Hematopoietic multipotent progenitor cell treated with erythropoietin and hydrocortisone succinate and interleukin-3 and kit ligand, for 6 days (in vitro differentiated cells): ENCODE results near the gene AGFG2.
A peak's percentile ranks its signal among the peaks of the same experiment; 100 is the strongest.

ENCODE experiments used
- DNase-seq: peaks from one replicate; pipeline ENCODE4 v3.0.0-alpha.2; 2015

Gene AGFG2

DNA sequence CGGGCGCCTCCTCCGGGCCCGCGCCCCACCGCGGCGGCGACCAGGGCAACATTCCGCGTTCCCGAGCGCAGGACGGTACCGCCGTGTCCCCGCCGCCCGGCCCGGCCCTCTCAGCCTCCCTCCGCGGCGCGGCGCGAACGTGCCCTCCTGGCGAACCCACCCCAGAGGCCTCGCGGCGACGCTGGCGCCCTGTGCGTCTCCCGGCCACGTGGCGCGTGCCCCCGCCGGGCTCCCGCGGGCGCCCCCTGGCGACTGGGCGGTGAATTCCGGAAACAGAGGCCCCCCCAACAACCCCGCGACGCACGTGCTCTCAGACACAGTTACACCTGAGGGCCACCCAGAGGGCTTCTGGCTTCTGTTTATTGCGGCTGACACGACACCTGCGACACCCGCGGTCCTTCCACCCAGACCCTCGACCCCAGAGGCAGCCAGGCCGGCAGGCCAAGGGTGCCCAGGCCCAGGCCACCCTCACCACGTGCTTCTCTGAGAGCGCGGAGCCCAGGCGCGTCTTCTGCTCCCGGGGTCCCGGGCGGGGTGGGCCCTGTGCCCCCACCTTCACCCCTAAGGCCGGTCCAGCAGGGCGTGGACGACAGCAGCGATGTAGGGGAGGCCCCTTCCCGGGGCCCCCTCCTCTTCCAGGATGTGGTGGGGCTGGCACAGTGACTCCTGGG is 34.8 kb downstream of the AGFG2 start, which contains the start of gene SAP25:
Gene SAP25 (minus strand): TSS at position 210 of the 671 bp plus-strand sequence. CDS start 158 bp downstream, at position 52.
- no peak for DNase-seq

DNA sequence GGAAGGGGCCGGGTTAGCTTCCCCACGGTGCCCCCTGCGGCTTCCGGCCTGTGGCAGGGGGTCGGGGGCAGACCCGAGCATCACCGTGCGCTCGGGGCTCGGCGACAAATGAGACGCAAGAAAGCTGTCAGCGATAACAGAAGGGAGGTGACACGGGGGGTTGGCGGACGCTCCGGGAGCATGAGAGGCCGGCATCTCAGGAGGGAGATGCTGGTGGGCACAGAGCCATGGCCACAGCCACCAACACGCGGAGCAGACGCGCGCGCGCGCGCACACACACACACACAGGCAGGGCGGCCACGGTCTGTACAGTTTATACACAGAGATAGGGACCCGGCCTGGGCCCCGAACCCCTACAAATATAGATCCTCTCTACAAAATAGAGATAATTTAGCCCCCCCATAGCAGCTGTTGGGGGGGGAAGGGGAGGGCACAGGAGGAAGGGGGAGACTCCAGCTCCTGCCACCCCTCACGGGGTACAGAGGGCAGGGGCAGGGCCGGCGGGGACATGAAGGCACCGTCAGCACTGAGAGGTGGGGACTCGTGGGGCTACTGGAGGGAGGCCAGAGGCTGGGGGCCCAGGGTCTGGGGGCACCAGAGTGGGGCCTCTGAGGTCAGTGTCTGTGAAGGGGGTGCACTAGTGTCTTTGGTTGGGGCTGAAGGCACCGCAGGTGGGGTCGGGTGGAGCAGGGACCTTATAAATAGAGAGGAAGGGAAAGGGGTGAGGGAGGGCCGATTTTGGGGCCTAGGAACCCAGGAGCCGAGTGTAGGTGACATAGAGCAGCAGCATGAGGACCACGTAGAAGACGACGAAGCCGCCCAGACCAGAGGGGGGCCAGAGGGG is 35.6 kb downstream of the AGFG2 start:
- DNase-seq: no peak

DNA sequence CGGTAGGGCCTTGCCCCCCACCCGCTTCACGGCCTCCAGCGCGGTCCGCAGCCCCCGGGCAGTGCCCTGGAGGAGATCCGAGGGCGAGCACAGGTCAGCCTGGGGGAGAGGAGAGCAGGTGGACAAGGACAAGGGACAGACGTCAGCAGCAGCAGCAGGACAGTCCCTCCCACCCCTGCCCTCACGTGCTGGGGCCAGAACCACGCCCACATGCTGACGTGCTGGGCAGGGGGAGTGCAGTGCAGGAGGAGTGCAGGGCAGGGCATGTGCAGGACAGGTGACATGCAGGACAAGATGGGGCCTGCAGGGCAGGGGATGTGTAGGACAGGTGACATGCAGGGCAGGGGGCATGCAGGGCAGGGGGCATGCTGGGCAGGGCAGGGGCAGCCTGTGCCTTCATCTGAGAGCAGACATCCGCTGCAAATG is 36.2 kb downstream of the AGFG2 start:
- no peak for DNase-seq

DNA sequence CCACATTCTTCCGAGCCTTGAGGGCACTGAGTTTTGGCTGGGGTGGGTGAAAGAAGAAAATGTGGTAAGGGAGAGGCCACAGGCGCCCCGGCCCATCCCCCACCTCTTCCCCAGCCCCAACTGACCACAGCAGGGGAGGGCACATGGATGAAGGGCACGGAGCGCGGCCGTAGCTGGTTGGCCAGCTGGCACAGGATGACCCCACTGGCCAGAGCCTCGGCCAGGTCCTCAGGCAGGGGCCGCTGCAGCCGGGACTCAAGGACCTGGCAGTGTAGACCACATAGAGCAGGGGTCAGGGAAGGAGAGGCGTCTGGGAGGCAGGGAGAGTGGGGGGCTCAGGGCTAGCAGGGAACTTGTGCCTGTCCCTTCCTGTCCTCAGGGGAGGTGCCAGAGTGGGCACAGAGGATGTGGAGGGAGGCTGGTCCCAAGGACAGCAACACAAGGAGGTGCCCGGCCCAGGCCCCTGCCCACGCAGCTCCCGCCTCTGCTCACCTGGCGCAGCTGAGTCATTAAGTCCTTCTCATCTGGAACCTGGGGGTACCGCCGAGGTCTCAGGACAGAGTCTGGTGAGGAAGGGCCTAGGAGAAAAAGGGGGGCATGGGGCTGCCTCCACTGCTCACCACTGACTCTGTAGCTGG is 36.9 kb downstream of the AGFG2 start:
- DNase-seq: no peak

DNA sequence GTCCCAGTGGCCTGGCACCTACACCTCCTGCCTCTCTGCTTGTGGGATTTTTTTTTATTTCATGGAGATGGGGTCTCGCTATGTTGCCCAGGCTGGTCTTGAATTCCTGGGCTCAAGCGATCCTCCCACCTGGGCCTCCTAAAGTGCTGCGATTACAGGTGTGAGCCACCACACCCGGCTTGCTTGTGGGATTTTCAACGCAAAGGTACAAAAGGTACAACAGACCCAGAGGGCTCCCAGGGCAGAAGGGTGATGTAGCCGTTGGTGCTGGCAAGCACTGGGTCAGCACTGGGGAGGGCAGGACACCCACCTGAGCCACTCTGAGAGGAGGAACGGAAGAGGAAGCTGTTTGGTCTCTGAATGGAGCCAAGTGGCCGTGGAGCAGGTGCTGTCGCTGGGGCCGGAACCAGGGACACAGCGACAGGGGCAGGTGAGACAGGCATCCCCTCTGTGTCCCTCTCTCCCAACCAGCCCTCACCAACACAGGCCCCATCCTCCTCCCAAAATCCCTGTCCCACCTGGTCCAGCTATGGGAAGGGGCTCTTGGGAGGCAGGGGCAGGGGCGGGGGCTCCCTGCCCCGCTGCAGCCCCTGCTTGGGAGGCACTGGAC is 37.5 kb downstream of the AGFG2 start:
- DNase-seq: no peak

DNA sequence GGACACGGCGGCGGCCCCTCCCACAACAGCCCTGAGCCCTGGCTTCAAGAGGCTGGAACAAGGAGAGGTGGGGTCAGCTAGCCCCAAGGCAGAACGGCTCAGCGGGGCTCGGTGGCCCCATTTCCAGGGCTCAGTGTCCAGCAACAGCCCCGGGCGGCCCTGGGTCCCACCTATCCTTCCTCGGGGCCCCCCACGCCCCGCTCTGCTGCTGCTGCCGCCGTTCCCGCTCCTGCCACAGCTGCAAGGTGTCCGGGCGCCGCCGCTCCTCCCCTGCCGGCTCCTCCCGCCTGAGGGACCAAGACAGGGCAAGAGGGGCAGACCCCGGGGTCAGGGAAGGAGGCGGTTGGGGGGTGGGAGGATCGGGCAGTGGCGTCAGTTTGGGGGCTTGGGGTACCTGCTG is 38.1 kb downstream of the AGFG2 start:
- no peak for DNase-seq

DNA sequence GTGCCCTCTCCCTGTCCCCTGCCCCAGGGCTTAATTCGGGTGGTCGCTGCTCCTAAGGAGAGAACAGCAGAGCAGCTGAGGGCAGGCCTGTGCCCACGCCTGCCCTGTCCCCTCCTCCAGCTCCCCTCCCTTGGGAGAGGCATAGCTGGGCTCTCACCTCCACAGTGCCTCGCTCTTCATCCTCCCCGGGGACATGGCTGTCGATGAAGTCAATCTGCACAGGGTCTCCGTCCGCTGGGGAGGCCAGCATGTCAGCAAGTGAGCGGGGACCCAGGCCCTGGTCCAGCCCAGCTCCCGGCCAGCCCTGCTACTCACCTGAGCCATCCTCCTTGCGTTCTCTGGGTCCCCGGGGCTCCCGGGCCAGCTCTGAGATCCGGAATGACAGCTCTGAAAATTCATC is 38.5 kb downstream of the AGFG2 start:
- DNase-seq: no peak

DNA sequence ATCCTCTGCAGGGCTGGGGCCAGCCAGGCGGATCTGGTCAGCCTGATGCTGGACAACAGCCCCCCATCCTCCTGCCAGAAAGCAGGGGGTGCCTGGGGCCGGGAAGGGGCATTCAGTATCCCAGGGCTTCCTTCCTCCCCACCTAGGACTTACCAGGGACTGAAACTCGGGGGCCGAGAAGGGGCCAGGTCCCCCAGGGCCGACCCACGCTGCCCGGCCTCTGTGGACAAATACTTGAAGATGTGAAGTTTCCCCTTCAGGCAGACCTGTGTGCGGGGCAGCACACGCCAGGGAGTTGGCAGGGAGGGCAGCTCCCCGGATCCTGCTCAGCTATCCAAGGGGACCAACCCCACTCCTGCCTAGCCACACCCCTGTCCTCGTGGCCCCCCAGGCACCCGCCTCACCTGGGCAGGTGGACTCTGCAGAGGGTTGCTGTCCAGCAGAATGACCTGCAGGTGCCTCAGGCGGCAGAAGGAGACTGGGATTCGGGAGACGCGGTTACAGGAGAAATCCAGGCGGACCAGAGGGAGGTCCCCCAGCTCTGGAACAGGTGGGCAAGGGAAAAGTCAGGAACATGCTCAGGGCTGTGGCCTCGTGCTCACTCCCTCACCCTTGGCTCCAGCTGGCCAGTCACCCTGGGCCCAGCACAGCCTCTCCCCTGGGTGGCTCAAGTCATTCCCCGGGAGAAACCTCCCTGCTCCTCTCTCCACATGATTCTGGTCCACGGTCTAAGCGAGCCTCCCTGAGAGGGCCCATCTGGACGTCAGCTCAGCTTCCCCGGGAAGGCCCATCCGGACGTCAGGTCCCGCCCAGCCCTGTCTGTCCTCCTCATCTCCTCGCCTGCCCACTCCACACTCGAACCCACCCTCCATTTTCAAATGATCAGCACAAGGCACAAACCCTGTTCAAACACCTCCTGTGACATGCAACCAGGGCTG is 39.5 kb downstream of the AGFG2 start:
- no peak for DNase-seq

DNA sequence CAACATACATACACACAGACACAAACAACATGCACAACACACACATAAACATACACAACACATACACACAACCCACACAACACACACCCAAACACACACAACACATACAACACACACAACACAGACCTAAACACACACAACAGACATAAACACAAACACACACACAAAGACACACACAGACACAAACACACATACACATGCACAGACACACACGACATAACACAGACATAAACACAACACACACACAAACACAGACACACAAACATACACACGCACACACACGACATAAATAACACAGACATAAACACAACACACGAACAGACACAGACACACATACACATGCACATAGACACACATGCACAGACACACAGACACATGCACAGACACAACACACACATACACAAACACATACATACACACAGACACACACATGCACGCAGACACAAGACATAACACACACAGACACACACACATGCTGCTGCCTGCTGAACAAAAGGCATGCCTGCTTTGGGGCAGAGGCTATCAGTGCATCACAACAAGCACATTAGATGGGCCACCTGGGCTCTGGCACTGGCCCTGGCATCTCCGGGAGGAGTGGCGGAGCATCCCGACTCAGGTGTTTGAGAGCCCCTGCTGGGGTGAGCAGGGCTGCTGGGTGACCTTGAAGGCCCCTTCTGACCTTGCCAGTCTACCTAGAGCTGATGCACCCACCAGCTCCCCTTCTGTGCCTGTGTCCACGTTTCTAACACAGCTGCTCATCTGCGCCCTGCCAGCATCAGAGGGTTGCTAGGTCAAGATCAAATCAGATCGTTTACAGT is 41.7 kb downstream of the AGFG2 start:
- DNase-seq: no peak

DNA sequence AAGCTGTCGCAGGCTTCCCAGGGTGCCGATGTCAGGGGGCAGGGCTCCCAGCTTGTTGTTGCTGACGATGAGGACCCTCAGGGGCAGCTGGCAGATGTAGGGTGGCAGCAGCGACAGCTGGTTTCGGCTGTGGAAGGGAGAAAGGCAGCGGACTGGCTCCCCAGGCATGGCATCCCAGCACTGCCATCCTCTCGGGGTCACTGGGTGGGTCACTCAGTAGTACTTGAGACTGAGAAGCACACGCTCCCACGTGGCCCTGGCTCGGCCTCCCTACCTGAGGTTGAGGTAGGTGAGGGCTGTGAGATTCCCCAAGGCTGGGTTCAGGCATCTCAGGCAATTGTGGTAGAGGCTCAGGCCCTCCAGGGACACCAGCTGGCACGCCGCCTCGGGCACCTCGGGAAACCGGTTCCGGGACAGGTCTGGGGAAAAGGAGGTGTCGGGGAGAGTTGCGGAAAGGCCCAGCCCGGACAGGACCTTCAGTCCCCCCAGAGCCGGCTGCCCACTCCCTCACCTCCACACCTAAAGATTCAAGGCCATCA is 43.1 kb downstream of the AGFG2 start:
- DNase-seq: no peak

DNA sequence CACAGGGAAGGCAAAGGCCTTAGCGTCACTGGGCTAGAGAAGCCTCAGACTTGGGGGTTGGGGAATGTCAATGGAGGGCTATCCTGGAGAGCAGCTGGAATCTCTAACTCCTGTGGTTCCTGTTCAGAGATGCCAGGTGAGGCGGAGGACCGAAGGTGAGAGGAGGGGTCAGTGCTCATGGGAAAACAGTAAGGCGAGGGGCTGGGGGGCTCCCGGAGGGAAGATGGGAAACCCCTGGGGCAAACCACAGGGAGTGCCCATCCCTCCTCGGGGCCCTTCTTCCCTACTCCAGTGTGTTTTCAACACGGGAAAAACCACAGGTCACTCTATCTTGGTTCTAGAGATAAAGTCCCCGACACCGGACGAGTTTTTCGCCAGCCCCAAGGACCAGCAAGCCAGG is 43.6 kb downstream of the AGFG2 start:
- no peak for DNase-seq

DNA sequence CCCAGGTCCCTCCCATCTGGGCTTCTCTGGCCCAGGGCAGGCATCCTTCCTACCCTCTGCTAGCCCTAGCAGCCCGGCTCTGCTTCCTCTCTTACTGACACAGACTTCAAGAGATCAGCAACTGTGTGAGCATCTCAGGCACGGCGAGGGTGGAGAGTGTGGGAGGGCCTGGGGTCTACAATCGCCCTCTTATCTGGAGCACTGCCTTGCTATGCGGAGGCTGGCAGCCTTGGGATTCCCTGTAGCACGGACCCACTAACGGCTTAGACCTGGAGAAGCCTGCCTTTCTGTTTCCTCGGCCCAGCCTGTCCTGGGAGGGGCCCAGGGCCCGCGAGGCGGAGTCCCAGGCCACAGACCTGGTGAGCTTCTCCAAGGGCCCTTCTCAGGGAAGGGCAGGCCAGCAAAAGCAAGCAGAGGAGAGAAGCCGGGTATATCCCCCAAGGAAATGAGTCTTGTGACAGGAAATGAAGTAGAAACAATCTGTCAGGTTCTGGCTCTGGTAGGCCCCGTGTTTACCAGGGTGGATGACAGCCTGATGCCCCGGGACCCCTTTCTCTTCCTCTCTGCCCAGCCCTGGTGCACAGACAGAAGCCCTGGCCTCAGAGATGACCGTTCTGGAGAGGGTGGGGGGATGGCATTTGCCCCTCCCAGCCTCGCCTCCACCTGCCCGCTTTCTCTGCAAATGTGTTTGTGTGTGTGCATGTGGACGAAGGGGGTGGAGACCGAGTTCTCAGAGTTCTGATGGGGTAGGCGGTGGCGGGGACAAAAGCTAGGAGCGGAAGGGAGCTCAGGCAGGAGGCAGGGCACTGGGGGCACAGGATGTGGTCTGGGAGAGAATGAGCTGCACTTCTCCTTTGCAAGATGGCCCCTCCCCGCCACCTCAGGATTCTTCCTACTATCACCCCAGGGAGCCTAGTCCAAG is 44.4 kb downstream of the AGFG2 start:
- DNase-seq: peak; percentile 89

DNA sequence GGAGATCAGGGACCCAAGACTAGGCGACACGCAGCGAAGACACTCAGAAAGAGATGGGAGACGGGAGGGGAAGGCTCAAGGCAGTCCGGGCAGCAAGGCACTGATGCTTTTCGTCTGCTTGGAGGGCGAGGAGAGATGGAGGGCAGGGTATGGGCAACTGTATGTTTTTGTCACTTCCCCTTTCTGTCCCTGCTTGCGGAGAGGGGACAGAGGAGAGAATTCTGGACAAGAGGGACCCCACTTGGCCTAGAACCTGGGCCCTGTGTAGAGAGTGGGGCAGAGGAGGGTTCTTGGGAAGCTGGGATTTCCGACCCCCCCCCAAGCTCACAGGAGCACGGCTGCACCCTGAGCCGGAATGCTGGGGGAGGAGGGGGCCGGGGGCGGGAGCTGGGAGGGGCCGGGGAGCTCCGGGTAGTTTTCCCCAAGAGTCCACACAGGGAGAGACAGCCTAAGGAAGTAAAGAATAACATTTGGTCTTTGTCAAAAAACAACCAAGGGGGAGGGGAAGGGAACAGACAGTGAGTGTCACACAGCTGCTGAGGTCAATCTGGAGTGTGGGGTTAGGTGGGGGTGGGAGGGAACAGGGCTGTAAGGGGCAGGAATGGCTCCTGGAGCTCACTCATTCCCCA is 45.2 kb downstream of the AGFG2 start:
- peak; percentile 39 for DNase-seq

DNA sequence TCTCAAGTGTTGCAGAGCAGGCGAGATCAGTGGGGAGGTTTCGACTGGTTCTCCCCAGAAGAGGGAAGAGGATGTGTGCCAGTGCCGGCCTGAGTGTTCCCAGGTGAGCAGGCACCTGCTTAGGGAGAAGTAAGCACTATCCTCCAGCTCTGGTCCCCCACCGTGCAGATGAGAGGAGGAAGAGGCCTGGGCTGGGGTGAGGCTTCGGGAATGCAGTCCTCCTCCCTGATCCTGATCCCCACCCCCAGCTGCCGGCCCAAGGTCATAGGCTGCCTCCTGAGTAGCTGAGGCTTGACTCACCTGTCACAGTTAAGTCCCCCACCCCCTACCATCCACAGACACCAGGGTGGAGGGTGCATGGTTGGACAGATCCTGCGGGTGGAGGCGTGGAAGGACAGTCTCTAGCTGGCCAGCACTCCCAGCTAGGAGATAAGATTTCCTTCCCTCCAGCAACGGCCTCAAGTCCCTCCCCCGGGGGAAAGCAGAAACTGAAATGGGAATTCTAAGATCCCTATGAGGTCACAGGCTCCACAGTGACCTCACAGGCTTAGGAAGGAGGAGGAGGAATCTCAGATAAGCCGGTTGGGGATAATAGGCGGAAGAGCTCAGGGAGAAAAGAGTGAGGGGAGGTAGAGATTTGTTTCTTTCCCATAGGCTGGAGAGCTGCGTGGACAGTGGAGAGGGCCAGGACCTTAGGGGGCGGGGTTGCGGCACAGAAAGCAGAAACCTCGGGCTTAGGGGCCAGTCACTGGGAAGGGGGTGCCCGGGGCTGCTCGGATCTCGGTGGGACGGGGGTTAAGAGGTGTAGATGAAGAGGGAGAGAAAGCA is 45.9 kb downstream of the AGFG2 start:
- DNase-seq: no peak

DNA sequence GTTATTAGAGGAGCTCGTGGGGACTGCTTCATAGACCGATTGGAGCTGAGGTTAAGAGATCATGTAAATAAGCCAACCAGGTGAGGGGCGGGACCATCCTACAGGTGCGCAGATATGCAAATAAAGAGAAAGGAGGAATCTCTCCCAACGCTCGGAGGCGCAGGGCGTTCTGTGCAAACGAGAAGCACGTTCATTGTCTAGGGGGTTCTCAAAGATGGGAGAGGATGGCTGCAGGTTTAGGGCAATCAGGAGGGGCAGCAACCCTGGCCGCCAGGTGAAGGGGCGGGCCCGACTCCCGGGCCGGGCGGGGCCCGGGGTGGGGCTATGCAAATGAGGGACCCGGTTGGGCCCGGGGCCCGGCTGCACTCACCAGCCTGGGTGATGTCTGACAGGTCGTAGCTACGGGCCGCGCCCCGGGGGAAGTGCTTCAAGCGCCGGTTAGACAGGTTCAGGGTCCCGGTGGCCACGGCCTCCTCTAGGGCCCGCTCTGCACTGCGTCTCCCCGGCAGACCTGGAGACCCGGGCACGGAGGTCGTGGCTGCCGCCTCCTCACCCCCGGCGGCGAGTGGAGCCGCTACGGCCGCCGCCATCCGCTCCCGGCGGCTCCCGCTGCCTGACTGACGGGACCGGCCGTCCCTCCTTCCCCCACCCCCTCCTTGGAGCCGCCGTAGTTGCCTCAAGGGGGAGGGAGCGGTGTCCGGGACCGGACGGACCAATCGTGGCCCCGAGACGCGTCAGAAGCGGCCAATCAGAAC is 46.7 kb downstream of the AGFG2 start, which contains the start of gene LRCH4:
Gene LRCH4 (minus strand): TSS at position 619 of the 755 bp plus-strand sequence. CDS start 29 bp downstream, at position 590.
- peak; percentile 60 for DNase-seq

DNA sequence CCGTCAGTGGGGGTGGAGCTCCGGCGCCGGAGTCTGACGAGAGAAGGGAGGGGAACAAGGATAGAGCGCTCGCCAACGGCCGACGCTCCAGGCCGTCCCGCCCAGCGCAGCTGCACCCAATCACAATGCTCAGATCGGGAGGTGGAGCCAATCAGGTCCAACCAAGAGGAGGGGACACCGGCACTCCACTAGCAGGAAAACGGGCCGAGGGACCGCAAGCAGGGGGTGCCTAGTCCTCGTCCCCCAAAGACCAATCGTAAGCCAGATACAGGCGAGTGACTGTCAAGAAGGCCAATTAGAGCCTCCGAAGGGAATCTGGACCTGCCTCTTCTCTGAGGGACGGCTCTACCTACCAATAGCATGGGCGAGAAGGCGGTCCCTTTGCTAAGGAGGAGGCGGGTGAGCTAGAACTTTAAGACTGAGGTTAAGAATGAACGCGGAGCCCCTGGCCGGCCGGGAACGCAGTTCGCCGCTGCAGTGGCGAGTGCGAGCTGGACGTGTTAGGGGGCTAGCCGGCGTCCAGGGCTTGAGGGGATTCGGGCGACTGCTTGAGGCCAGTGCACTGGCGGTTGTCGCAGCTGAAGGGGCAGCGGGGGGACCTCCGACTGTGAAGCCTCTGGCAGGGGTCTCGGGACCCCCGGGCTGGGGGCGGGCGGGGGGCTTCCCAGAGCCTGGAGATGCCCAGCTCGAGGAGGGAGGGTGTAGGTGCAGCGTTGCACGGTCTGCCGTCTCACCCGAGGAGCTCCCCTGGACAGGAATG is 47.4 kb downstream of the AGFG2 start, which contains the start of gene FBXO24:
Gene FBXO24 (plus strand): TSS at position 63 of the 760 bp plus-strand sequence. CDS start 298 bp downstream, at position 361.
- DNase-seq: peak; percentile 100
